Neuronal stem cell (in vitro differentiated cells): ENCODE results near the gene THEMIS2.

Source experiments
- DNase-seq: peaks from one replicate; pipeline ENCODE4 v3.0.0-alpha.2; 2013; ENCODE audit warnings: low spot score
- H2AFZ ChIP-seq: one replicate; pipeline ENCODE4 v1.6.1; 2013; ENCODE audit warnings: mild to moderate bottlenecking, low read length, inconsistent platforms
- H2AK5ac ChIP-seq: 2 replicates; pipeline ENCODE4 v1.6.1; 2013; ENCODE audit warnings: low read depth, mild to moderate bottlenecking, inconsistent platforms, low read length, moderate library complexity, mixed read lengths
- H2BK120ac ChIP-seq: 2 replicates; pipeline ENCODE4 v1.6.1; 2013; ENCODE audit warnings: low read depth, mild to moderate bottlenecking, inconsistent platforms, low read length, moderate library complexity, mixed read lengths
- H2BK12ac ChIP-seq: one replicate; pipeline ENCODE4 v1.6.1; 2013; ENCODE audit warnings: low read length, inconsistent platforms
- H2BK15ac ChIP-seq: 2 replicates; pipeline ENCODE4 v1.6.1; 2013; ENCODE audit warnings: mild to moderate bottlenecking, low read length, inconsistent platforms, mixed read lengths
- H2BK5ac ChIP-seq: one replicate; pipeline ENCODE4 v1.6.1; 2013; ENCODE audit warnings: inconsistent platforms, mild to moderate bottlenecking, low read length, moderate library complexity
- H3K14ac ChIP-seq: one replicate; pipeline ENCODE4 v1.6.1; 2013; ENCODE audit warnings: low read length, inconsistent platforms
- H3K18ac ChIP-seq: 2 replicates; pipeline ENCODE4 v1.6.1; 2013; ENCODE audit warnings: low read length, inconsistent platforms
- H3K23ac ChIP-seq: 2 replicates; pipeline ENCODE4 v1.6.1; 2013; ENCODE audit warnings: low read depth, mild to moderate bottlenecking, mixed read lengths, low read length, inconsistent platforms; ENCODE audit not compliant: poor library complexity
- H3K27ac ChIP-seq: replicated peaks from 3 replicates; pipeline ENCODE4 v1.5.1; 2013; ENCODE audit warnings: low read length, inconsistent platforms
- H3K27me3 ChIP-seq, 3 experiments: 2 replicates each; pipeline ENCODE4 v1.6.1; 2013; ENCODE audit warnings: low read length in 3 of 3, mild to moderate bottlenecking in 2 of 3, inconsistent platforms in 1 of 3, low read depth in 1 of 3, mixed read lengths in 1 of 3, moderate library complexity in 1 of 3; ENCODE audit not compliant: control insufficient read depth in 3 of 3, insufficient read depth in 3 of 3
- H3K36me3 ChIP-seq, 2 donors: replicated peaks in 1 of 2; 2 replicates each; pipeline ENCODE4 v1.6.1; 2013; ENCODE audit warnings: low read length in 2 of 2; ENCODE audit not compliant: control insufficient read depth in 2 of 2, insufficient read depth in 2 of 2
- H3K4ac ChIP-seq: 2 replicates; pipeline ENCODE4 v1.6.1; 2013; ENCODE audit warnings: inconsistent platforms, mild to moderate bottlenecking, low read length, moderate library complexity
- H3K4me1 ChIP-seq, 2 donors: 1 replicate in 1 of 2; 2 replicates in 1 of 2; pipeline ENCODE4 v1.6.1; 2013; ENCODE audit warnings: low read length in 2 of 2, low read depth in 1 of 2; ENCODE audit not compliant: control insufficient read depth in 2 of 2, insufficient read depth in 1 of 2
- H3K4me2 ChIP-seq: one replicate; pipeline ENCODE4 v1.6.1; 2013; ENCODE audit warnings: mild to moderate bottlenecking, low read length, inconsistent platforms; ENCODE audit not compliant: insufficient read depth, poor library complexity, severe bottlenecking
- H3K4me3 ChIP-seq, 2 donors: 2 replicates each; pipeline ENCODE4 v1.5.1; 2013; ENCODE audit warnings: low read length in 2 of 2, mild to moderate bottlenecking in 2 of 2, inconsistent platforms in 1 of 2, moderate library complexity in 1 of 2
- H3K79me1 ChIP-seq: one replicate; pipeline ENCODE4 v1.6.1; 2013; ENCODE audit warnings: low read depth, mild to moderate bottlenecking, inconsistent platforms, low read length, moderate library complexity
- H3K9ac ChIP-seq: one replicate; pipeline ENCODE4 v1.6.1; 2013; ENCODE audit warnings: mild to moderate bottlenecking, low read depth, low read length, inconsistent platforms; ENCODE audit not compliant: poor library complexity
- H3K9me3 ChIP-seq, 2 donors: replicated peaks in 1 of 2; 2 replicates each; pipeline versions ENCODE3 to v1.6.1; 2013; ENCODE audit warnings: low read length in 2 of 2, mild to moderate bottlenecking in 2 of 2, inconsistent platforms in 1 of 2, low read depth in 1 of 2, mixed read lengths in 1 of 2, moderate library complexity in 1 of 2; ENCODE audit not compliant: control insufficient read depth in 2 of 2, insufficient read depth in 1 of 2
- H4K8ac ChIP-seq: one replicate; pipeline ENCODE4 v1.6.1; 2013; ENCODE audit warnings: low read depth, mild to moderate bottlenecking, inconsistent platforms, low read length, moderate library complexity
- H4K91ac ChIP-seq: one replicate; pipeline ENCODE4 v1.6.1; 2013; ENCODE audit warnings: low read length, low read depth, mild to moderate bottlenecking, inconsistent platforms; ENCODE audit not compliant: poor library complexity
- WGBS, 2 donors: extraction: QIAGEN DNeasy Blood & Tissue Kit; methylation state at CpG; one replicate each; pipeline ENCODE4 v1.1.7; 2013; ENCODE audit warnings: missing lambda C conversion rate in 2 of 2, mixed read lengths in 1 of 2; ENCODE audit not compliant: insufficient read length in 2 of 2, insufficient replicate concordance in 1 of 2; ENCODE audit errors: extremely low coverage in 2 of 2; 5-methylcytosine and 5-hydroxymethylcytosine counted together

THEMIS2 gene

GRCh38 chr1:27922272-27922671, 49.9 kb downstream of the THEMIS2 start:
- H3K14ac ChIP-seq, result no peak overlapping the region
- H3K23ac ChIP-seq, result no peak overlapping the region
- no CpG with 5 or more reads among the region's 3 CpGs for WGBS, 2 donors
- H3K18ac ChIP-seq, result no peak overlapping the region
- no peak overlapping the region for H3K4me3 ChIP-seq
- no peak overlapping the region for H2BK12ac ChIP-seq
- H2BK5ac ChIP-seq, result no peak overlapping the region
- H3K4me1 ChIP-seq, result no peaks in the 10 kb centered on the region
- peaks cover 0 to 7% (median under 1%) of the 10 kb centered on the region in 3 experiments for H3K27me3 ChIP-seq
- no peak overlapping the region for H3K9ac ChIP-seq
- no peaks in the 10 kb centered on the region for H3K9me3 ChIP-seq
- H3K79me1 ChIP-seq, result no peaks in the 10 kb centered on the region
- no peak overlapping the region for H4K8ac ChIP-seq
- H4K91ac ChIP-seq, result no peak overlapping the region
- H2BK120ac ChIP-seq, result no peak overlapping the region
- DNase-seq, result no peak
- H2AFZ ChIP-seq, result no peak overlapping the region
- H3K4me2 ChIP-seq, result no peak overlapping the region
- H2AK5ac ChIP-seq, result no peak overlapping the region
- no peak overlapping the region for H2BK15ac ChIP-seq
- H3K27ac ChIP-seq, result no peak overlapping the region
- no peaks in the 10 kb centered on the region for H3K36me3 ChIP-seq
- no peak overlapping the region for H3K4ac ChIP-seq

- Histone ChIP-seq H3K27ac (no peak overlapping the region), H3K4me1 (no peaks in the 10 kb centered on the region), H2BK12ac (no peak overlapping the region), H2AK5ac (no peak overlapping the region), H3K18ac (no peak overlapping the region), H3K9ac (no peak overlapping the region), H3K27me3 (peaks cover 0 to 9% (median 0%) of the 10 kb centered on the region in 3 experiments), H3K79me1 (no peaks in the 10 kb centered on the region), H3K36me3 (no peaks in the 10 kb centered on the region), H4K8ac (no peak overlapping the region), H3K4ac (no peak overlapping the region), H3K9me3 (no peaks in the 10 kb centered on the region), H3K4me2 (no peak overlapping the region), H3K4me3 (no peak overlapping the region), H2BK120ac (no peak overlapping the region), H3K14ac (no peak overlapping the region), H2BK15ac (no peak overlapping the region), H2AFZ (no peak overlapping the region), H4K91ac (no peak overlapping the region), H3K23ac (no peak overlapping the region), H2BK5ac (no peak overlapping the region)
- no peak for DNase-seq
- no CpG with 5 or more reads among the region's 5 CpGs for WGBS, 2 donors
Measured at GRCh38 chr1:27928216-27928954, 56.0 kb downstream of the THEMIS2 start.

- H3K4me3 ChIP-seq, result no peak overlapping the region
- H2BK120ac ChIP-seq, result no peak overlapping the region
- no peak overlapping the region for H2AFZ ChIP-seq
- H2BK12ac ChIP-seq, result no peak overlapping the region
- no peak overlapping the region for H4K8ac ChIP-seq
- no CpG with 5 or more reads among the region's 6 CpGs for whole genome bisulfite sequencing, 2 donors
- no peak overlapping the region for H3K9ac ChIP-seq
- peaks cover 0 to 5% of the 10 kb centered on the region in 2 donors for H3K4me1 ChIP-seq
- no peak overlapping the region for H3K14ac ChIP-seq
- H3K27ac ChIP-seq, result no peak overlapping the region
- H2BK5ac ChIP-seq, result no peak overlapping the region
- no peak overlapping the region for H3K4ac ChIP-seq
- H3K36me3 ChIP-seq, result no peaks in the 10 kb centered on the region
- no peak overlapping the region for H3K18ac ChIP-seq
- no peaks in the 10 kb centered on the region for H3K9me3 ChIP-seq
- DNase-seq, result no peak
- H2BK15ac ChIP-seq, result no peak overlapping the region
- no peak overlapping the region for H3K23ac ChIP-seq
- H4K91ac ChIP-seq, result no peak overlapping the region
- H3K4me2 ChIP-seq, result no peak overlapping the region
- no peak overlapping the region for H2AK5ac ChIP-seq
- H3K27me3 ChIP-seq, result peaks cover 0 to 21% (median 4%) of the 10 kb centered on the region in 3 experiments
- no peaks in the 10 kb centered on the region for H3K79me1 ChIP-seq
Measured at GRCh38 chr1:27931184-27931583, 58.8 kb downstream of the THEMIS2 start.

DNA sequence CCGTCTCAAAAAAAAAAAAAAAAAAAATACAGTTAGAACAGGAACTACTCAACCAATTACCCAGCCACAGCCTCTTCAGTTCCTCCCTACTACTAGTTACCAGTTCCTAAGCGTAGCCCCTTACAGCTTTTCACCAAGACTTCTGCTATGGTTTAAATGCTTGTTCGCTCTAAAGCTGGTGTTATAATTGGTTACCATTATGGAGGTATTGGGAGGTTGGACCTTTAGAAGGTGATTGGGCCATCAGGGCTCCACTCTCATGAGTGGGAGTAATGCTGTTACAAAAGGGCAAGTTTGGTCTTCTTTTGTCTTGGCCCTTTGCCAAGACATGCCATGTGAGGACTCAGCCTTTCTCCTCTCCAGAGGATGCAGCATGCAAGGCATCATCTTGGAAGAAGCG, 59.4 kb downstream of the THEMIS2 start:
- Histone ChIP-seq H2BK12ac (no peak overlapping the region), H3K23ac (no peak overlapping the region), H3K14ac (no peak overlapping the region), H3K18ac (no peak overlapping the region), H4K91ac (no peak overlapping the region), H2AFZ (no peak overlapping the region), H3K4me3 (no peak overlapping the region), H3K4ac (no peak overlapping the region), H3K36me3 (no peaks in the 10 kb centered on the region), H3K9ac (no peak overlapping the region), H2BK15ac (no peak overlapping the region), H3K4me1 (peaks cover 0 to 5% of the 10 kb centered on the region in 2 donors), H3K79me1 (no peaks in the 10 kb centered on the region), H2AK5ac (no peak overlapping the region), H4K8ac (no peak overlapping the region), H3K4me2 (no peak overlapping the region), H3K27me3 (peaks cover 0 to 24% (median 4%) of the 10 kb centered on the region in 3 experiments), H3K27ac (no peak overlapping the region), H2BK120ac (no peak overlapping the region), H3K9me3 (no peaks in the 10 kb centered on the region), H2BK5ac (no peak overlapping the region)
- WGBS, 2 donors, result no CpG with 5 or more reads among the region's 4 CpGs
- no peak for DNase-seq
